ENCODE results near the gene RARS1.

The RARS1 gene

DNA sequence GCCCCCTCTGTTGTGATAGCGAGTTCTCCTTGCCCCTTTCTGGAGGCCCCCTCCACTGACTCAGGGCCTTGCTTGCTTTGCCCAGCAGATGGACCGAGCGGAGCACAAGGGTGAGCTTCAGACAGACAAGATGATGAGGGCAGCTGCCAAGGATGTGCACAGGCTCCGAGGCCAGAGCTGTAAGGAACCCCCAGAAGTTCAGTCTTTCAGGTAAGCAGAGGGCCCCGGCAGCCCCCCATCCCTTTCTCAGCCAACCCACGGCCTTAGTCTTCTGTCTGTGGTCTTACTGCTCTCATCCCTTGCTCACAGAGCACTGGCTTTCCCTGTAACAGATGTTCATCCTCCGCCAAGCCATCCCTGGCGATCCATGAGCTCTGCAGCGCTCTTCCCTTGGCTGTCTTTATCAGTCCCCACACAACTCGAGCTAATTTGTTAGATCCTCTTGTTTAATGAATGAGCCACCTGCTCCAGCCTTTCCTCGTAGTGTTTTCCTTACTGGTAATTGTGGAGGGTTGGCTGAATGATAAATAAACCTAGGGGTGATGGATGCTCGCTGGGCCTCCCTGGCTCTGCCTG lies 18.4 kb upstream of the RARS1 start:
- Histone ChIP-seq H3K4me1 (ENCODE audit: insufficient read depth, low read length) (peaks cover 5% of the 10 kb centered on the region), H3K9me3 (ENCODE audit: control insufficient read depth, insufficient read depth, low read length) (no peaks in the 10 kb centered on the region), H3K9ac (ENCODE audit: low read depth, low read length) (no peak overlapping the region), H3K36me3 (ENCODE audit: insufficient read depth, low read length) (no peaks in the 10 kb centered on the region; the same call in 1 of the 2 replicates)

GRCh38 chr5:168468836-168469235 lies 17.4 kb upstream of the RARS1 start:
- Histone ChIP-seq H3K9ac (ENCODE audit: low read depth, low read length) (no peak overlapping the region), H3K4me1 (ENCODE audit: insufficient read depth, low read length) (peaks cover 6% of the 10 kb centered on the region), H3K9me3 (ENCODE audit: control insufficient read depth, insufficient read depth, low read length) (no peaks in the 10 kb centered on the region), H3K36me3 (ENCODE audit: insufficient read depth, low read length) (no peaks in the 10 kb centered on the region; the same call in 1 of the 2 replicates)

- peaks cover 6% of the 10 kb centered on the region for H3K4me1 ChIP-seq (ENCODE audit: insufficient read depth, low read length)
- no peaks in the 10 kb centered on the region; the same call in 1 of the 2 replicates for H3K36me3 ChIP-seq (ENCODE audit: insufficient read depth, low read length)
- H3K9me3 ChIP-seq (ENCODE audit: control insufficient read depth, insufficient read depth, low read length) = no peaks in the 10 kb centered on the region
- no peak overlapping the region for H3K9ac ChIP-seq (ENCODE audit: low read depth, low read length)
Measured at GRCh38 chr5:168469816-168470215, 16.5 kb upstream of the RARS1 start.

- H3K36me3 ChIP-seq (ENCODE audit: insufficient read depth, low read length) = no peaks in the 10 kb centered on the region
- H3K4me1 ChIP-seq (ENCODE audit: insufficient read depth, low read length) = peaks cover 6% of the 10 kb centered on the region
- no peak overlapping the region for H3K9ac ChIP-seq (ENCODE audit: low read depth, low read length)
- no peaks in the 10 kb centered on the region for H3K9me3 ChIP-seq (ENCODE audit: control insufficient read depth, insufficient read depth, low read length)
Measured at GRCh38 chr5:168471785-168472184, 14.5 kb upstream of the RARS1 start.

DNA sequence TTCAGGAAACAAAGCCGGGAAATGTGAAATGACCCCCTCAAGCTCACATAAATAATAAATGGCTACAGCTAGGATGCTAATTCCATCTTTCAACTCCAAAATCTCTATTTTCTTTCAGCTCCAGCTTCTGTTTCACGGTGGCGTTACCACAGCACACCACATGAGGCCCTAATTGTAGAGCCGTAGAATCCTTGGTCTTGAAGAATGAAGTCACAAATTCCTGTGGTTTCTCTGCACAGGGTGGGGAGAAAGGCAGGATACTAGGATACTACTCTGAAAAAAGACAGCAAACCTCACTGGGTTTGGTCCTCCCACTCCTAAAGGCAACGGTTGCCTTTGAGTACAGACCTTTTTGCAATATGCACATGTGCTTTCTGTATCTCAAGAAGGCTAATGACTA lies 13.9 kb upstream of the RARS1 start:
- Histone ChIP-seq H3K4me1 (ENCODE audit: insufficient read depth, low read length) (peaks cover 6% of the 10 kb centered on the region), H3K36me3 (ENCODE audit: insufficient read depth, low read length) (no peaks in the 10 kb centered on the region), H3K9ac (ENCODE audit: low read depth, low read length) (no peak overlapping the region)

DNA sequence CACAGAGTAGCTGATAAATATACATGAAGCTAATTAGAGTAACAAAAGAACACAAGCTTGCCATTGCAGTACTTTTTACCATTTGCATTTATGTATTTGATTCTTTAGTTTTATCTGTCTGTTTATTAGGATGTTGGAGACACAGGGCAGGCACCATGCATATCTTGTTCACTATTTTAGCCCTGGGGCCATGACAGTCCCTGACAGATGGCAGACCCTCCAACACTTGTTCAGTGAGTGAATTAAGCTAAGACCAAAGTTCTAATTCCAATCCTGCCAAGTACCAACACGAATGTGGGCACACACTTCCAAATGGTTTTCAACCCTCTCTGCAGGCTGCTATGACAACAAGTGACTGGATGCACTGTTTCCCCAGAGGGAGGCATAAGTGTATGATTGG lies 12.0 kb upstream of the RARS1 start:
- H3K4me1 ChIP-seq (ENCODE audit: insufficient read depth, low read length) = peaks cover 6% of the 10 kb centered on the region
- H3K36me3 ChIP-seq (ENCODE audit: insufficient read depth, low read length) = no peaks in the 10 kb centered on the region
- H3K9me3 ChIP-seq (ENCODE audit: control insufficient read depth, insufficient read depth, low read length) = no peaks in the 10 kb centered on the region
- no peak overlapping the region for H3K9ac ChIP-seq (ENCODE audit: low read depth, low read length)

More for the DNA sequence above, 13.9 kb upstream of the RARS1 start:
- no peaks in the 10 kb centered on the region for H3K9me3 ChIP-seq (ENCODE audit: control insufficient read depth, insufficient read depth, low read length)

GRCh38 chr5:168477060-168477459 lies 9.2 kb upstream of the RARS1 start:
- H3K9ac ChIP-seq (ENCODE audit: low read depth, low read length) = no peak overlapping the region

DNA sequence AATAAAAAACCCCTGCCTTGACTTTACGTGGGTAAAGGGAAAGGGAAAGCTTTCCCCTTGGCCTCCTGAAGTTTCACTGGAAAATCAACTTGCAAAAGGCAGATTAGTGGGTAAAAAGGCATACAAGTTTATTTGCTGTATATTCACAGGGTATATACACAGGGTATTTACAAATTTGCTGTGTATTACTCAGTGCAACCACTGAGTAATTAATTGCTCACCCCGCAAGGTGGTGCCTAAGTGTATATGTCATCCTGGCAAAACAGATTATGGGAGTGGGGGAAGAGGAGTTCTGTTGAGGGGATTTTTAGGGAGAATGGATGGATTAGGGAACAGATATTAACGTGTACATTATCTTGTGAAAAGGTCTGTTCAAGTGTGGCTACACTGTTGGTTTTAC lies 7.1 kb upstream of the RARS1 start:
- Histone ChIP-seq H3K9me3 (ENCODE audit: control insufficient read depth, insufficient read depth, low read length) (no peaks in the 10 kb centered on the region), H3K9ac (ENCODE audit: low read depth, low read length) (no peak overlapping the region), H3K4me1 (ENCODE audit: insufficient read depth, low read length) (no peaks in the 10 kb centered on the region; the same call in 1 of the 2 replicates), H3K36me3 (ENCODE audit: insufficient read depth, low read length) (no peaks in the 10 kb centered on the region)

More at GRCh38 chr5:168477060-168477459, 9.2 kb upstream of the RARS1 start:
- Histone ChIP-seq H3K4me1 (ENCODE audit: insufficient read depth, low read length) (peaks cover 6% of the 10 kb centered on the region), H3K36me3 (ENCODE audit: insufficient read depth, low read length) (no peaks in the 10 kb centered on the region), H3K9me3 (ENCODE audit: control insufficient read depth, insufficient read depth, low read length) (no peaks in the 10 kb centered on the region)

GRCh38 chr5:168480601-168481000 lies 5.7 kb upstream of the RARS1 start:
- no peaks in the 10 kb centered on the region; the same call in 1 of the 2 replicates for H3K4me1 ChIP-seq (ENCODE audit: insufficient read depth, low read length)
- H3K9ac ChIP-seq (ENCODE audit: low read depth, low read length) = no peak overlapping the region
- H3K36me3 ChIP-seq (ENCODE audit: insufficient read depth, low read length) = no peaks in the 10 kb centered on the region
- H3K9me3 ChIP-seq (ENCODE audit: control insufficient read depth, insufficient read depth, low read length) = no peaks in the 10 kb centered on the region

DNA sequence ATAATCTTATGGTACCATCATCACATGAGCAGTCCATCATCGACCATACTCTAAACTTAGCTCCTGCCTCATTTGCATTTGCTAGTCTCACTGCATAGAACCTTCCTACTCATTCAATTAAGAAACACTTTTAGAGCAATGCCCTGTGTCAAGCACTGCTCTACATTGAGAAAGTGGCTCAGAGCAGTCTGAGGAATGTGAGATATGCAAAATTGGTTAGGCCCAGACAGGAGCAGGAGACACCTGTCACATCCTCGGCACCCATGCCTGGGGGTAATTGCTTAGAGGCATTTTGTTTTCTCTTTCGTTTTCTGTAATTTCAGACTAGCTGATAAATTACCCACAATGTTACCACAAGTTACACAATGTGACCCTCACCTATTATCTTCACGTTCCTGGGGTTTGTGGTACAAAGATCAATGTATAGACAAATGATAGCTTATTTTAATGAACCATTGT lies 4.9 kb upstream of the RARS1 start:
- H3K4me1 ChIP-seq (ENCODE audit: insufficient read depth, low read length) = no peaks in the 10 kb centered on the region; the same call in 1 of the 2 replicates
- H3K9ac ChIP-seq (ENCODE audit: low read depth, low read length) = no peak overlapping the region
- H3K9me3 ChIP-seq (ENCODE audit: control insufficient read depth, insufficient read depth, low read length) = no peaks in the 10 kb centered on the region
- no peaks in the 10 kb centered on the region for H3K36me3 ChIP-seq (ENCODE audit: insufficient read depth, low read length)

GRCh38 chr5:168482361-168482760 lies 3.9 kb upstream of the RARS1 start:
- no peaks in the 10 kb centered on the region for H3K36me3 ChIP-seq (ENCODE audit: insufficient read depth, low read length)
- no peak overlapping the region for H3K9ac ChIP-seq (ENCODE audit: low read depth, low read length)
- no peaks in the 10 kb centered on the region for H3K4me1 ChIP-seq (ENCODE audit: insufficient read depth, low read length)
- H3K9me3 ChIP-seq (ENCODE audit: control insufficient read depth, insufficient read depth, low read length) = no peaks in the 10 kb centered on the region

GRCh38 chr5:168489059-168489458 lies 2.8 kb downstream of the RARS1 start:
- Histone ChIP-seq H3K4me1 (ENCODE audit: insufficient read depth, low read length) (no peaks in the 10 kb centered on the region), H3K9ac (ENCODE audit: low read depth, low read length) (no peak overlapping the region), H3K9me3 (ENCODE audit: control insufficient read depth, insufficient read depth, low read length) (no peaks in the 10 kb centered on the region), H3K36me3 (ENCODE audit: insufficient read depth, low read length) (peaks cover 43% of the 10 kb centered on the region)

- H3K9me3 ChIP-seq (ENCODE audit: control insufficient read depth, insufficient read depth, low read length) = no peaks in the 10 kb centered on the region
- peaks cover 54% of the 10 kb centered on the region for H3K36me3 ChIP-seq (ENCODE audit: insufficient read depth, low read length)
- H3K4me1 ChIP-seq (ENCODE audit: insufficient read depth, low read length) = no peaks in the 10 kb centered on the region
- no peak overlapping the region for H3K9ac ChIP-seq (ENCODE audit: low read depth, low read length)
Measured at GRCh38 chr5:168494057-168494555, 7.8 kb downstream of the RARS1 start.

- H3K36me3 ChIP-seq (ENCODE audit: insufficient read depth, low read length) = peaks cover 17% of the 10 kb centered on the region
Measured at GRCh38 chr5:168502563-168503237, 16.4 kb downstream of the RARS1 start.

DNA sequence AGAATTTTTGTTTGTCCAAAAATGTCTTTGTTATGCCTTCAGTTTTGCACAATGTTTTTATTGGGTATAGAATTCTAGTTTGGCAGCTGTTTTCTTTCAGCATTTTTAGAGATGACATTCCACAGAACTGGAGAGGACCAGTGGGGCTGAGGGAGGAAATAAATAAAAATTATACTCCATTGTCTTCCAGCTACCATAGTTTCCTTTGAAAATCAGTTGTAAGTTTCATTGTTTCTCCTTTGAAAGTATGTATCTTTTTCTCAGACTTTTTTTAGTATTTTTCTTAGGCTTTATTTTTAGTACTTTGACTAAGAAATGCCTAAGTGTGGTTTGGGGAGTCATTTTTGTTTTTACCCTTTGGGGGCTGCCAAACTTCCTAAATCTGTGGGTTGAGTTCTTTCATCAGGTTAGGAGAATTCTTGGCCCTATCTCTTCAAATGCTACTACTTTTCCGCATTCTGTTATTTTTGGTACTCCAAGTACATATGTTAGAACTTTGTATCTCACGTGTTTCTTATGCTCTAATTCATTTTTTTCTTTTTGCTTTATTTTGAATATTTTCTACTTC lies 27.7 kb downstream of the RARS1 start:
- Histone ChIP-seq H3K4me1 (ENCODE audit: insufficient read depth, low read length) (no peaks in the 10 kb centered on the region), H3K9ac (ENCODE audit: low read depth, low read length) (no peak overlapping the region), H3K36me3 (ENCODE audit: insufficient read depth, low read length) (peaks cover 45% of the 10 kb centered on the region), H3K9me3 (ENCODE audit: control insufficient read depth, insufficient read depth, low read length) (no peaks in the 10 kb centered on the region)

More at GRCh38 chr5:168502563-168503237, 16.4 kb downstream of the RARS1 start:
- Histone ChIP-seq H3K9ac (ENCODE audit: low read depth, low read length) (no peak overlapping the region), H3K4me1 (ENCODE audit: insufficient read depth, low read length) (no peaks in the 10 kb centered on the region), H3K9me3 (ENCODE audit: control insufficient read depth, insufficient read depth, low read length) (no peaks in the 10 kb centered on the region)

All from ES-I3 (cell line).